Measurements from ENCODE around the gene SMIM33. TPM values are rescaled to one million over a fixed set of nuclear protein-coding genes. Genes with fewer than 3 reads are reported as not detected.

SMIM33 gene
- polyA plus RNA-seq, 1 donor from 2014 or later = not detected

Small RNAs within 50 kb of the gene (small RNA-seq; reads per million reads assigned to genes)
- gene RNU5B-4P = 0 reads per million in 3 experiments

Other genes starting within 250 kb of the SMIM33 start
- gene MATR3, start 177.3 kb upstream of the SMIM33 start, polyA plus RNA-seq = 920 and 1,016 TPM in 2 replicates
- 181 and 201 TPM in 2 replicates for gene PAIP2, start 129.2 kb upstream of the SMIM33 start, polyA plus RNA-seq
- not detected in 2 replicates for gene SLC23A1, start 87.7 kb upstream of the SMIM33 start, polyA plus RNA-seq
- gene MZB1, start 81.1 kb upstream of the SMIM33 start, polyA plus RNA-seq = not detected in 2 replicates
- 0.74 and 1.2 TPM in 2 replicates for gene PROB1, start 75.9 kb upstream of the SMIM33 start, polyA plus RNA-seq
- 2.3 and 6.7 TPM in 2 replicates for gene SPATA24, start 66.9 kb upstream of the SMIM33 start, polyA plus RNA-seq
- 40.2 and 44.4 TPM in 2 replicates for gene DNAJC18, start 31.5 kb upstream of the SMIM33 start, polyA plus RNA-seq
- not detected in 2 replicates for gene ECSCR, start 8.3 kb upstream of the SMIM33 start, polyA plus RNA-seq
- 0.12 TPM in 1 of 2 replicates, not detected in the other for gene STING1, start 11.8 kb downstream of the SMIM33 start, polyA plus RNA-seq
- gene UBE2D2, start 90.3 kb downstream of the SMIM33 start, polyA plus RNA-seq = 110 and 118 TPM in 2 replicates
- 24.4 and 38.0 TPM in 2 replicates for gene CXXC5, start 177.3 kb downstream of the SMIM33 start, polyA plus RNA-seq